LNCaP clone FGC (cell line): ENCODE data around the gene ITPKB.
A peak's percentile ranks its signal among the peaks of the same experiment; 100 is the strongest.

Experiments used
- DNase-seq: peaks from one replicate; pipeline ENCODE4 v3.0.0-alpha.2; 2011; ENCODE audit warnings: low read depth
- H3K4me3 ChIP-seq: 2 replicates; pipeline ENCODE4 v1.5.1; 2011; ENCODE audit warnings: mild to moderate bottlenecking, low read depth, low read length, control low read depth
- CTCF ChIP-seq: IDR thresholded peaks from 2 replicates; pipeline ENCODE4 v1.5.1; 2012; ENCODE audit warnings: mild to moderate bottlenecking; ENCODE audit not compliant: control insufficient read depth, insufficient read depth; ENCODE audit errors: extremely low read depth

Gene ITPKB

GRCh38 chr1:226704169-226704937 lies 34.7 kb downstream of the ITPKB start:
- TF ChIP-seq CTCF, result no peak
- DNase-seq, result no peak
- H3K4me3 ChIP-seq, result peak overlapping the region; percentile 66; the same call in 1 of the 2 replicates

GRCh38 chr1:226702957-226703831 lies 35.9 kb downstream of the ITPKB start:
- no peak for TF ChIP-seq CTCF
- DNase-seq, result peak; percentile 90
- H3K4me3 ChIP-seq, result peak overlapping the region; percentile 66

- H3K4me3 ChIP-seq, result peak overlapping the region; percentile 66
- DNase-seq, result peak; percentile 51
- no peak for TF ChIP-seq CTCF
Measured at GRCh38 chr1:226702318-226702956, 36.6 kb downstream of the ITPKB start.

GRCh38 chr1:226700861-226701260 lies 38.2 kb downstream of the ITPKB start:
- TF ChIP-seq CTCF, result no peak
- no peak overlapping the region for H3K4me3 ChIP-seq
- no peak for DNase-seq

- no peak overlapping the region for H3K4me3 ChIP-seq
Measured at GRCh38 chr1:226699166-226699565, 39.9 kb downstream of the ITPKB start.

More at GRCh38 chr1:226699166-226699565, 39.9 kb downstream of the ITPKB start:
- no peak for DNase-seq
- TF ChIP-seq CTCF, result no peak
